Measurements from ENCODE around the gene ZKSCAN4.
A peak's percentile ranks its signal among the peaks of the same experiment; 100 is the strongest.

The ZKSCAN4 gene

DNA sequence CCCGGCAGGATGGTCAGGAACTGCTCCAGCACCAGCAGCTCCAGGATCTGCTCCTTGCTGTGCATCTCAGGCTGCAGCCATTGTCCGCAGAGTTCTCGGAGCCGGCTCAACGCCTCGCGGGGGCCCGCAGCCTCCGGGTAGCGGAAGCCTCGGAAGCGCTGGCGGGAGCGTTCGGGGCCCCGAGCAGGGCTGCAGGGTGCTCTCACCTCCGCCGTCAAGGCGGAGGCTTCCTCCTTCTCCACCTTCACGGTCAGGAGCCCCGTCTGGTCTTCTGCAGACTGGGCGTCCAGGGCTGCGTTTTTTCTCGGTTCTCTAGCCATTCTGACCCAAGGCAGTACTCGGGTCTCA is 434 bp downstream of the ZKSCAN4 start:
- ChIA-PET CTCF (interaction anchor here (0.7 to 3.2 kb wide), 3 partner anchors 15 to 104 kb away, joined by 3 to 15 read pairs (median 7); partner anchors contain the start of gene ZSCAN26), POLR2A (interaction anchor here (2.1 kb wide), 1 partner anchor 15 kb away, joined by 12 read pairs; the partner anchor contains the start of gene ZSCAN26)
- no peak for TF ChIP-seq CTCF (IDR thresholded peaks at IDR 0.05; ENCODE audit: control extremely low read depth, extremely low read depth, low read depth, missing control alignments)
- peak; percentile 36 for DNase-seq (ENCODE audit: extremely low spot score)

GRCh38 chr6:28250747-28251146 is 1.3 kb downstream of the ZKSCAN4 start:
- no peak for TF ChIP-seq CTCF (IDR thresholded peaks at IDR 0.05; ENCODE audit: control extremely low read depth, extremely low read depth, low read depth, missing control alignments)
- CTCF ChIA-PET: no interaction called here
- POLR2A ChIA-PET: no interaction called here
- no peak for DNase-seq (ENCODE audit: extremely low spot score)

DNA sequence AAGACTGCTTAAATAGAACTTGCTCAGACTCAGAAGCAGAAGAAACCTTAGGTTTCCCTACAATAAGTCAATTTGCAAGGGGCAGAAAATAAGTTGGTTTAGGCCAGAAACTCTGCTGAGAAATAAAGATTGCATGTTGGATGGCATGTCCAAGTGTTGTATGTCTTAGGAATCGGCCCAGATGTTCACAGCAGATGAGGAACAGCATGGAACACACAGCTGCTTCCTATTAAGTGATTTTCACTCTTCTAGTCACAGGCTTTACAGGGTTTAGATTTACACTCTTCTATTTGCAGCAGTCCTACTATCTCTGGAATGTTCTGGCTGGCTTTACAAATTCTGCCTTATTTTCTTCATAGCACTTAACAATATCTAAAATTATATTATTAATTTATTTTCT is 3.2 kb downstream of the ZKSCAN4 start:
- TF ChIP-seq CTCF (IDR thresholded peaks at IDR 0.05; ENCODE audit: control extremely low read depth, extremely low read depth, low read depth, missing control alignments): no peak
- no peak for DNase-seq (ENCODE audit: extremely low spot score)
- ChIA-PET CTCF (interaction anchor here (1.0 kb wide), 1 partner anchor 18 kb away, joined by 3 read pairs; the partner anchor contains the start of gene ZSCAN26), POLR2A (no interaction called here)

- ChIA-PET CTCF (interaction anchor here (1.2 to 1.6 kb wide), 2 partner anchors 15 to 111 kb away, joined by 3 to 4 read pairs; no protein-coding TSS in a partner anchor), POLR2A (no interaction called here)
- TF ChIP-seq CTCF (IDR thresholded peaks at IDR 0.05; ENCODE audit: control extremely low read depth, extremely low read depth, low read depth, missing control alignments): no peak
- no peak for DNase-seq (ENCODE audit: extremely low spot score)
Observed at GRCh38 chr6:28245206-28245941, 6.7 kb downstream of the ZKSCAN4 start.

- ChIA-PET POLR2A (no interaction called here), CTCF (interaction anchor here (1.7 kb wide), 1 partner anchor 11 kb away, joined by 5 read pairs; no protein-coding TSS in a partner anchor)
- no peak for TF ChIP-seq CTCF (IDR thresholded peaks at IDR 0.05; ENCODE audit: control extremely low read depth, extremely low read depth, low read depth, missing control alignments)
Observed at GRCh38 chr6:28243946-28244345, 8.1 kb downstream of the ZKSCAN4 start.

DNA sequence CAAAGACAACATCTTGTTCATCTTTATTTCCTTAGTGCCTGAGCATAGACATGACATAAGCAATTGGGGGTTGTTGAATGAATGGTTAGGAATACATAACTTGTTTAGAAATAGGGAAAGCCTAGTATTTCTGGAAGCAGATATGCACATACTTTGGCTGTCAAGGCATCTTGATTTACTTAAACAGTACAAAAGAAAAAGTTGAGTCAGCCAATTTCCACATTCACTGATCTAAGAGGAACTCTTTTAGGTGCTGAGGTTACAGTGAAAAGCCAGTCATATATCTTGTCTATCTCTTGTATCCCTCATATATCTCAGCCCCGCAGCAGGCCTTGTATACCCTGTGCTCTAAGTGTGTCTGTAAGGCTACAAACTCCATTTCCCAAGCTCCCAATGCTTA is 11.6 kb downstream of the ZKSCAN4 start:
- DNase-seq (ENCODE audit: extremely low spot score): no peak
- ChIA-PET CTCF (no interaction called here), POLR2A (no interaction called here)
- TF ChIP-seq CTCF (IDR thresholded peaks at IDR 0.05; ENCODE audit: control extremely low read depth, extremely low read depth, low read depth, missing control alignments): no peak

More at GRCh38 chr6:28243946-28244345, 8.1 kb downstream of the ZKSCAN4 start:
- DNase-seq (ENCODE audit: extremely low spot score): no peak
